Endothelial cell of umbilical vein (primary cell): Measurements from ENCODE around the gene IQGAP2.

ENCODE experiments used
- EZH2 ChIP-seq: IDR thresholded peaks from 2 replicates; pipeline ENCODE4 v1.6.1; 2012; ENCODE audit warnings: borderline replicate concordance, low read depth, mild to moderate bottlenecking, moderate library complexity, low read length, inconsistent platforms; ENCODE audit not compliant: severe bottlenecking
- FOS ChIP-seq: IDR thresholded peaks from 2 replicates; pipeline ENCODE4 v1.6.1; 2011; ENCODE audit warnings: mild to moderate bottlenecking, low read length, moderate library complexity, borderline replicate concordance; ENCODE audit not compliant: insufficient read depth
- GATA2 ChIP-seq: IDR thresholded peaks from 2 replicates; pipeline ENCODE4 v1.7.0; 2011; ENCODE audit warnings: low read depth, mild to moderate bottlenecking, moderate library complexity, mixed read lengths, low read length; ENCODE audit not compliant: insufficient read length, insufficient read depth
- JUN ChIP-seq: IDR thresholded peaks from 2 replicates; pipeline ENCODE4 v1.6.1; 2011; ENCODE audit warnings: borderline replicate concordance, low read depth; ENCODE audit not compliant: insufficient read length, insufficient read depth
- MYC ChIP-seq: IDR thresholded peaks from one replicate; pipeline ENCODE4 v1.6.1; 2011; ENCODE audit warnings: mild to moderate bottlenecking, low read depth, low read length
- POLR2A ChIP-seq: IDR thresholded peaks from 2 replicates; pipeline ENCODE4 v1.6.1; 2012; ENCODE audit warnings: low read depth, mild to moderate bottlenecking, control low read depth, low read length
- POLR2AphosphoS5 ChIP-seq: IDR thresholded peaks from 2 replicates; pipeline ENCODE4 v1.6.1; 2012; ENCODE audit warnings: low read depth, mild to moderate bottlenecking, control low read depth, low read length, moderate library complexity; ENCODE audit not compliant: insufficient read depth
- TF ChIP-seq, protein P1 (sequence below), 2 donors: IDR thresholded peaks; 1 replicate in 1 of 2; 2 replicates in 1 of 2; pipeline ENCODE4 v1.5.1; 2011; ENCODE audit warnings: low read length in 2 of 2, mild to moderate bottlenecking in 2 of 2, moderate library complexity in 2 of 2, control low read depth in 1 of 2, inconsistent platforms in 1 of 2, low read depth in 1 of 2; ENCODE audit not compliant: insufficient read depth in 1 of 2; ENCODE audit errors: extremely low read depth in 1 of 2
- TF ChIP-seq, protein P2 (sequence below): IDR thresholded peaks from 2 replicates; pipeline ENCODE4 v1.6.1; 2011; ENCODE audit not compliant: insufficient read depth, insufficient read length

DNA sequence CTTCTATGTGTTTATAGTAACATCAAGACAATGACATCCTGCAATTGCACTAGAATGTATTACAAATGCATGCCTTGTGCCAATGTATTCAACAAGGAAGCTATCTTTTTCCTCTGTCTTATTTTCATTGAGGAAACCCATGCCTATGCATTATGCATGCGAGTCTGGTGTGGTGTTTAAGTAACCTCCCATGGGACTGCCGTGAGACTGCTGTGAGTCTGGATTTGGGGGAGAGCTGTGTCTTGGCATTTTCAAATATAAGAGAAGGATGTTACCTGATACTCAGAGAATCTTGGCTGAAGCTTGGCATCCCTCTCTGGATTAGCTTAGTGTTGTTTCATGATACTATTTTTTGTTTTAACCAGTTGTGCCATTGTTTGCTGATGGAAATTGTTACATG is 121.8 kb downstream of the IQGAP2 start:
- TF ChIP-seq, protein P1, sequence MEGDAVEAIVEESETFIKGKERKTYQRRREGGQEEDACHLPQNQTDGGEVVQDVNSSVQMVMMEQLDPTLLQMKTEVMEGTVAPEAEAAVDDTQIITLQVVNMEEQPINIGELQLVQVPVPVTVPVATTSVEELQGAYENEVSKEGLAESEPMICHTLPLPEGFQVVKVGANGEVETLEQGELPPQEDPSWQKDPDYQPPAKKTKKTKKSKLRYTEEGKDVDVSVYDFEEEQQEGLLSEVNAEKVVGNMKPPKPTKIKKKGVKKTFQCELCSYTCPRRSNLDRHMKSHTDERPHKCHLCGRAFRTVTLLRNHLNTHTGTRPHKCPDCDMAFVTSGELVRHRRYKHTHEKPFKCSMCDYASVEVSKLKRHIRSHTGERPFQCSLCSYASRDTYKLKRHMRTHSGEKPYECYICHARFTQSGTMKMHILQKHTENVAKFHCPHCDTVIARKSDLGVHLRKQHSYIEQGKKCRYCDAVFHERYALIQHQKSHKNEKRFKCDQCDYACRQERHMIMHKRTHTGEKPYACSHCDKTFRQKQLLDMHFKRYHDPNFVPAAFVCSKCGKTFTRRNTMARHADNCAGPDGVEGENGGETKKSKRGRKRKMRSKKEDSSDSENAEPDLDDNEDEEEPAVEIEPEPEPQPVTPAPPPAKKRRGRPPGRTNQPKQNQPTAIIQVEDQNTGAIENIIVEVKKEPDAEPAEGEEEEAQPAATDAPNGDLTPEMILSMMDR (IDR thresholded peaks at IDR 0.05; ENCODE audit: extremely low read depth in 1 of 2, insufficient read depth in 1 of 2, low read depth in 1 of 2, low read length in 2 of 2): no peak
- TF ChIP-seq GATA2 (no peak), POLR2AphosphoS5 (no peak), EZH2 (no peak), POLR2A (no peak), MYC (no peak), JUN (no peak), FOS (no peak)
- TF ChIP-seq, protein P2, sequence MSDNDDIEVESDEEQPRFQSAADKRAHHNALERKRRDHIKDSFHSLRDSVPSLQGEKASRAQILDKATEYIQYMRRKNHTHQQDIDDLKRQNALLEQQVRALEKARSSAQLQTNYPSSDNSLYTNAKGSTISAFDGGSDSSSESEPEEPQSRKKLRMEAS: no peak
